ENCODE results near the gene MYT1. TPM values are rescaled to one million over a fixed set of nuclear protein-coding genes. Genes with fewer than 3 reads are reported as not detected.

The MYT1 gene
- total and polyA plus RNA-seq, 2 of the 13 experiments (the other 11 are each of a cell fraction or from before 2014, with no cell fraction given) = 0.58 to 2.5 TPM

GRCh38 chr20:64121586-64121985, 42.7 kb upstream of the MYT1 start:
- FAIRE-seq = no peak
- no TSS peak for BruUV-seq (replicated peaks)
- Histone ChIP-seq H3K9me3 (ENCODE audit: low read length) (no peaks in the 10 kb centered on the region), H3K36me3 (replicated peaks in 1 of 2; ENCODE audit: control insufficient read depth in 1 of 2, insufficient read depth in 2 of 2, low read length in 2 of 2) (no peaks in the 10 kb centered on the region), H3K79me2 (ENCODE audit: insufficient read depth, low read length) (no peaks in the 10 kb centered on the region), H3K4me2 (ENCODE audit: low read depth, low read length) (no peak overlapping the region), H3K9ac (ENCODE audit: insufficient read depth, low read depth, low read length) (no peak overlapping the region), H3K4me3 (replicated peaks in 1 of 3; ENCODE audit: insufficient read depth in 1 of 3, low read depth in 2 of 3, low read length in 3 of 3) (no peak overlapping the region), H2AFZ (ENCODE audit: low read length) (no peak overlapping the region), H4K20me1 (ENCODE audit: insufficient read depth, low read length) (no peaks in the 10 kb centered on the region), H3K4me1 (ENCODE audit: insufficient read depth, low read length) (peaks cover 11% of the 10 kb centered on the region), H3K27me3 (ENCODE audit: control insufficient read depth in 1 of 2, insufficient read depth in 2 of 2, low read length in 2 of 2) (peaks cover 4 to 25% of the 10 kb centered on the region in 2 experiments), H3K27ac (ENCODE audit: extremely low read length, insufficient read depth, low read length) (no peak overlapping the region)
- TF ChIP-seq TMF1 (CRISPR knock-in tag; IDR thresholded peaks at IDR 0.05; ENCODE audit: low read depth) = no peak
- no peak for TF ChIP-seq KAT2B (IDR thresholded peaks at IDR 0.05; ENCODE audit: borderline replicate concordance, low read depth, low read length)
- TF ChIP-seq SMARCE1 (IDR thresholded peaks at IDR 0.05; ENCODE audit: borderline replicate concordance) = no peak
- TF ChIP-seq ZBTB40 (IDR thresholded peaks at IDR 0.05) = no peak
- TF ChIP-seq ZBTB40 (CRISPR knock-in tag; IDR thresholded peaks at IDR 0.05) = no peak
- no peak for TF ChIP-seq PCBP2 (optimal IDR thresholded peaks at IDR 0.05; ENCODE audit: low read depth, low read length, poor library complexity, severe bottlenecking)
- no peak for TF ChIP-seq FOXP1 (IDR thresholded peaks at IDR 0.05)
- TF ChIP-seq FOXP1 (CRISPR knock-in tag; IDR thresholded peaks at IDR 0.05) = no peak
- TF ChIP-seq THYN1 (CRISPR knock-in tag; IDR thresholded peaks at IDR 0.05; ENCODE audit: borderline replicate concordance, low read depth) = no peak
- no peak for TF ChIP-seq ATF7 (IDR thresholded peaks at IDR 0.05)
- no peak for TF ChIP-seq ATF7 (CRISPR knock-in tag; IDR thresholded peaks at IDR 0.05)
- no peak for TF ChIP-seq DPF2 (CRISPR knock-in tag; IDR thresholded peaks at IDR 0.05; ENCODE audit: borderline replicate concordance, low read depth)
- no peak for TF ChIP-seq ZNF3 (CRISPR knock-in tag; IDR thresholded peaks at IDR 0.05)
- TF ChIP-seq EEA1 (CRISPR knock-in tag; IDR thresholded peaks at IDR 0.05; ENCODE audit: borderline replicate concordance) = no peak
- DNase-seq (ENCODE audit: low spot score) = no peak
- WGBS (ENCODE audit: low lambda C conversion rate) = 38% methylated on average over 12 of the region's 12 CpGs
- in situ Hi-C loops (cut with HindIII; ENCODE audit: extremely low pct_ligation_motif_present, low pct_unique_long_range_greater_than_20kb) = no loop called here
- no peak for ATAC-seq
- ChIA-PET POLR2A (interaction anchor here (1.4 kb wide), 1 partner anchor 134 kb away, joined by 3 read pairs; the partner anchor contains the start of gene PCMTD2), CTCF (ENCODE audit: low intra/inter-chr PET ratio, low total read pairs) (interaction anchor here (1.1 kb wide), 1 partner anchor 212 kb away, joined by 3 read pairs; no protein-coding TSS in a partner anchor)
- intact Hi-C loops (cut with micrococcal nuclease; ENCODE audit: unreplicated experiment) = loop anchor here (2.0 kb wide), 2 partner anchors 19 to 141 kb away; partner anchors contain the start of gene PRPF6

Data from HepG2 (cell line).